B cell (primary cell): ENCODE measurements around the gene CCT8L2.

Experiments used
- CTCF ChIP-seq: fragments of 200-600 bp; IDR thresholded peaks from one replicate; pipeline ENCODE4 v1.8.0; 2022; ENCODE audit warnings: antibody characterized with exemption, mild to moderate bottlenecking
- EZH2 ChIP-seq: IDR thresholded peaks from 2 replicates; pipeline ENCODE4 v1.6.1; 2012; ENCODE audit warnings: borderline replicate concordance, low read depth, mild to moderate bottlenecking, moderate library complexity, low read length; ENCODE audit not compliant: insufficient read depth, poor library complexity, severe bottlenecking

GRCh38 chr22:16594026-16594425 lies 1.4 kb upstream of the CCT8L2 start:
- TF ChIP-seq CTCF (no peak), EZH2 (no peak)
